ENCODE results near the gene IDS. TPM values are rescaled to one million over a fixed set of nuclear protein-coding genes. Genes with fewer than 3 reads are reported as not detected.

The IDS gene
- total and polyA plus RNA-seq, 12 donors, result 24.0 to 89.5 (median 71.4) TPM

- no peak overlapping the region for H3K4me3 ChIP-seq
- TF ChIP-seq CTCF (IDR thresholded peaks at IDR 0.05), result no peak
- intact Hi-C loops (cut with DNase I), result no loop called here
- ATAC-seq (no peak), DNase-seq (no peak)
- no peaks in the 10 kb centered on the region for H3K36me3 ChIP-seq
- H3K9me3 ChIP-seq, result peaks cover 0 to under 1% (median 0%) of the 10 kb centered on the region in 11 donors
- H3K4me1 ChIP-seq, result no peaks in the 10 kb centered on the region
- H3K27ac ChIP-seq, result no peak overlapping the region
- H3K27me3 ChIP-seq, result peaks cover 0 to 6% (median 0%) of the 10 kb centered on the region in 7 donors
Measured at GRCh38 chrX:149458586-149458985, 46.5 kb downstream of the IDS start.

- Histone ChIP-seq H3K27ac (no peak overlapping the region), H3K36me3 (no peaks in the 10 kb centered on the region), H3K4me1 (no peaks in the 10 kb centered on the region), H3K9me3 (no peaks in the 10 kb centered on the region), H3K4me3 (no peak overlapping the region), H3K27me3 (peaks cover 0 to 6% (median 0%) of the 10 kb centered on the region in 7 donors)
- intact Hi-C loops (cut with DNase I), result no loop called here
- WGBS, 2 donors, result 31 to 44% methylated on average over 9 of the region's 9 CpGs
- no peak for TF ChIP-seq CTCF (IDR thresholded peaks at IDR 0.05)
- DNase-seq (no peak), ATAC-seq (no peak)
Measured at GRCh38 chrX:149456476-149457245, 48.4 kb downstream of the IDS start.

GRCh38 chrX:149455934-149456333 lies 49.2 kb downstream of the IDS start:
- Histone ChIP-seq H3K27ac (no peak overlapping the region), H3K36me3 (no peaks in the 10 kb centered on the region), H3K4me3 (no peak overlapping the region), H3K4me1 (no peaks in the 10 kb centered on the region), H3K9me3 (no peaks in the 10 kb centered on the region), H3K27me3 (peaks cover 0 to 6% (median 0%) of the 10 kb centered on the region in 7 donors)
- intact Hi-C loops (cut with DNase I), result no loop called here
- ATAC-seq (no peak), DNase-seq (no peak)
- TF ChIP-seq CTCF (IDR thresholded peaks at IDR 0.05), result no peak

- no peak overlapping the region for H3K4me3 ChIP-seq
- WGBS, 2 donors, result 73 to 81% methylated on average over 6 of the region's 6 CpGs
- no peak overlapping the region for H3K27ac ChIP-seq
- intact Hi-C loops (cut with DNase I), result no loop called here
- DNase-seq (no peak), ATAC-seq (no peak)
- H3K27me3 ChIP-seq, result peaks cover 0 to 6% (median 0%) of the 10 kb centered on the region in 7 donors
- H3K36me3 ChIP-seq, result no peaks in the 10 kb centered on the region
- H3K9me3 ChIP-seq, result peaks cover 0 to 11% (median 0%) of the 10 kb centered on the region in 11 donors
- no peak for TF ChIP-seq CTCF (IDR thresholded peaks at IDR 0.05)
- no peaks in the 10 kb centered on the region for H3K4me1 ChIP-seq
Measured at GRCh38 chrX:149453906-149454822, 50.9 kb downstream of the IDS start.
